ENCODE measurements around the gene CAMK2B. TPM values are rescaled to one million over a fixed set of nuclear protein-coding genes. Genes with fewer than 3 reads are reported as not detected.

Gene CAMK2B
- total RNA-seq, 2 donors from 2014 or later: 1.2 to 3.5 TPM

GRCh38 chr7:44333911-44334733 lies 8.7 kb upstream of the CAMK2B start:
- DNase-seq (ENCODE audit: low spot score): no peak
- intact Hi-C loops (cut with DNase I): no loop called here

GRCh38 chr7:44331682-44332081 lies 6.3 kb upstream of the CAMK2B start:
- no peak for DNase-seq (ENCODE audit: low spot score)
- intact Hi-C loops (cut with DNase I): no loop called here

GRCh38 chr7:44330331-44330730 lies 4.9 kb upstream of the CAMK2B start:
- intact Hi-C loops (cut with DNase I): no loop called here
- DNase-seq (ENCODE audit: low spot score): no peak

DNA sequence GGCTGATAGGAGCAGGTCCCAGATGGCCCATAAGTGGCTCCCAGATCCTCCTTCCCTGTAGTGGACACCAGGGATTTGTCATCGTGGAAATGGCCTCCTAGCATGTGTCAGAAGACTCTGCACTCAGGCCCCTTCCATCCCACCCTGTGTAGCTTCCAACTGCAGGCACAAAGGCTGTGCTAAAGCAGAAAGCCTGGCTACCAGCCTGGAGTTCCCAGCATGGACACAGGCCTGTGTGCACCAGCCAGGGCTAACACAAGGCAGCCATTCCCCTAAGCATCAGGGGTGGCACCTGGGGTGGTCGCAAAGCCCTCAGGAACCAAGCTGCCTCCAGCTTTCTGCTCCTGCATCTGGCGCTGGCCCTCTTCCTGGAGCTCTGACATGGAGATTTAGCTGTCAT lies 4.5 kb upstream of the CAMK2B start:
- no peak for DNase-seq (ENCODE audit: low spot score)
- intact Hi-C loops (cut with DNase I): no loop called here

- no peak for DNase-seq (ENCODE audit: low spot score)
- intact Hi-C loops (cut with DNase I): no loop called here
Measured at GRCh38 chr7:44329081-44329480, 3.7 kb upstream of the CAMK2B start.

- no peak for DNase-seq (ENCODE audit: low spot score)
Measured at GRCh38 chr7:44327981-44328380, 2.6 kb upstream of the CAMK2B start.

DNA sequence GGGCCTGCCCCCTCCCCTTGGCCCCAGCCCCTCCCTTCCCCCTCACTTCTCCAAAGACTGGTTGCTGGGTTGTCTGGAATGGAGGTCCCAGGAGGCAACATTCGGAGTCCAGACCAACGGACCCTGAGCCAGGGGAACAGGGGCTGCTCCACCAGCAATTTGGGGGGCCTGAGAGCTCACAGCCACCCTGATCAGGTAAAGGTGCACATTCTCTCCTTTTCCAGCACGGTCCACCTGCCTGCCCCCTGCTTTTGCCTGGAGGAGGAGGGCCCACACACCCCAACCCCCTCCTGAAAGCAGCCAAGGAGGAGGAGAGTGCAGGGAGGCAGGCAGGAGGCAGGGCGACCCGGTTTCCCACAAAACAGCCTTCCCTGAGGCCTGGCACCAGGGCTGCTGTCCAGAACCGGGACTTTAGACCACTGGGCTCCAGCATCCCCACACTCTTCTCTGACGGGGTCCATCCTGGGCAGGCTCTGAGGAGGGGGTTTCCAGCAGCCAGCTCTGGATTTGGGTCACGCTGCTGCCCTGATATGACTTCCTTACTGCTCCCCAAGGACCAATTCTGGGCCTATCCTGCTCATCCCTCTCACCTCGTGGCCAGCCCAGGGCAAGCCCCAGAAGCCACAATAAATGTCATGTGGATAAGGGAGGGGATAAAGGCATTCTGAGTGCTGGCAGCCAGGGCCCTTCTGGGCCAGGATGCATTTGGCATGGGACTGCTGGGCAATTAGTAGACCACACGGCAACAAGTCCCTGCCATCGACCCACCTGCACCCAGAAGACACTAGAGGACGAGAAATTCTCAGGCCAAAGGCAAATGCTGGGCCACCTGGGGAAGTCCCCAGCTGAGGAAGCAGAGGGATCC lies 1.1 kb upstream of the CAMK2B start:
- DNase-seq (ENCODE audit: low spot score): no peak
- intact Hi-C loops (cut with DNase I): no loop called here

More at GRCh38 chr7:44327981-44328380, 2.6 kb upstream of the CAMK2B start:
- intact Hi-C loops (cut with DNase I): no loop called here

DNA sequence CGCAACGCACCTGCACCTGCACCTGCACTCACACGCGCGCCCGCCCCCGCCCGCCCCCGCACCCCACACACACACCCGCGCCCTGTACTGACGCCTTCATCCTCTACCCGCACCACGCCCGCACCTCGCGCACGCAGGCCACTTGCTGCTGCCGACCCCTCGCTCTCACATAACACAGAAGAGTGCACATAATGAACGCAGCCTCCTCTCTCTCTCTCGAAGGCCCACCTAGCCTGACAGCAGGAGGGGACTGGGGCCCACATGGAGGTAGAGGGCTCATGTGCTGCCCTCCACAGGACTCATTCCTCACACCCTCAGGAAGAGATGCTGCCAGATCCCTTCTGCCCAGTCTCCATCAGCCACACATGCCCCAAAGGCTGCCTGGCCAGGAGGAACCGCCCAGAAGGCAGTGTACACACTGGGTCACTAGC lies 432 bp upstream of the CAMK2B start:
- intact Hi-C loops (cut with DNase I): no loop called here
- no peak for DNase-seq (ENCODE audit: low spot score)

GRCh38 chr7:44324481-44325200 lies 753 bp downstream of the CAMK2B start:
- intact Hi-C loops (cut with DNase I): no loop called here
- DNase-seq (ENCODE audit: low spot score): no peak

DNA sequence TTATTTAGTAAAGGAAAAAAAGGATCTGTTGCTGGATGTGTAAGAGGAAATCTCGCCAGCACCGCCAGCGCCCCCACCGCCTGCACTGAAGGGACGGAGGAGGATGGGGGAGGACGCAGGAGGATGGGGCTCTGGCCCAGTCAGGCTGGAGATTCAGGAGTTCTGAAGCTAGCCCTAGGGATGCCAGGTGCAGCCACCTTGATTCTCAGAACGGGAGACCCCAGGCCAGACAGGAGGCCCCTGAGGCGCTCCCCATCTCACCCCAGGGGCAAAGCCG lies 1.3 kb downstream of the CAMK2B start:
- no peak for DNase-seq (ENCODE audit: low spot score)
- intact Hi-C loops (cut with DNase I): no loop called here

DNA sequence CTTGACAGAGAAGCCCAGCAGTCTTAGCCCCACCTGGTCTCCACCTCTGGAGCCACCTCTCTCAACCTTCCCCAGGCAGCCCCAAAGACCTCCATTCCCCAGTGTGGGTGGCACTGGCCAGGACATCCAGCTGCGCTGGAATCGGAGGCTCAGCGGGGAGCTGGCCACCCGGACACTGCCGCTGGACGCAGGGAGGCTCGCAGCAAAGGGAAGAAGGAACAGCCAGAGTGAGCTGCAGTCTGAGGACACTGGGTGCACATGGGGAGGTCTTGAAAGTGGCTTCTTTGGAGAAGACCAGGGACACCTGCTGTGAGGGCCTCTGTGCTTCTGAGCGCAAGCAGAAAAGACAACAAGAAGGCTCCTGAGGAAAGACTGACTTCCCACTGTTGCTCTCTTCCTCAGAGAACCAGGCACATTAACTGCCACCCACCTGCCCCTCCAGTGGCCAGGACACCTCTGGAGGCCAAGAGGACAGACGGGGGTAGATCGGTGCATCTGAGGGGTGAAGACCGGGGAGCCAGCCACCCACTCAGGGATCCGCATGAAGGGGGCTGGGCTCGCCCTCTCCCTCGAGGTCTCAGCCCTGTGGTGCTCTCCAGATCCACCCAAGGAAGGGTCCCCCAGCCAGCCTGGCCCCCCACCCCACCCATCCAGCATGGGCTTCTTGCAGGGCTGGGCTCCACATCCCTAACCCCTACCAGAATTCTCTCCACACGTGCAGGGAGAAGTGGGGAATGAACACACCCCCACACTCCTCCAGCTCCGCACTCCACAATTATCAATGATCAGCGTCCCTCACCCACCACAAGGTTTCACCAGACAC lies 1.8 kb downstream of the CAMK2B start:
- intact Hi-C loops (cut with DNase I): no loop called here
- no peak for DNase-seq (ENCODE audit: low spot score)

- intact Hi-C loops (cut with DNase I): no loop called here
- DNase-seq (ENCODE audit: low spot score): no peak
Measured at GRCh38 chr7:44322631-44323363, 2.6 kb downstream of the CAMK2B start.

- intact Hi-C loops (cut with DNase I): no loop called here
- no peak for DNase-seq (ENCODE audit: low spot score)
Measured at GRCh38 chr7:44321796-44322195, 3.6 kb downstream of the CAMK2B start.

DNA sequence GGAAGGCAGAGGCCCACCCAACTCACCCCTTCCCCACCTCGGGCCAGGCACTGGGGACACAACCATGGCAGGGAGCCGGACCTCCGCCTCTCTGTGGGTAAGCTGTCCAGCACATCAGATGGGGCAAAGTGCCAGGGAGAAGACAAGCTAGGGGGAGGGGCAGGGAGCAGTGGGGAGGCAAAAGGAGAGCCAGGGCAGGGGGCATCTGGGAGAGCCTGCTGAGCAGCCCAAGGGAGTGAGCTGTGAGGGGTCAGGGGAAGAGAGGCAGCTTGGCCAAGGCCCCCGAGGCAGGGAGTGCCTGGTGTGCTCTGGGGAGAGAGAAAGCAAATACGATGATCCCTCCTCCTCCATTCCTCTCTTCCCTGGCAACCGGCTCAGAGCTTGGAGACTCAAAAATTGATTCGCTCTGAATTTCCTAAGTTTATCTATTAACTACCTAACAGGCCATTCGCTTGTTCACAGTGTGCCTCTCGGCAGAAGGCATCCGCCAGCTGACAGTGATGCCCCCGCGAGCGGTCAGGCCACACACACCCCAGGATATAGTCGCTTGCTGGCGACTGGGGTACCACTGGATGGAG lies 4.5 kb downstream of the CAMK2B start:
- DNase-seq (ENCODE audit: low spot score): no peak
- intact Hi-C loops (cut with DNase I): no loop called here

GRCh38 chr7:44320141-44320540 lies 5.3 kb downstream of the CAMK2B start:
- DNase-seq (ENCODE audit: low spot score): no peak
- intact Hi-C loops (cut with DNase I): no loop called here

GRCh38 chr7:44318332-44318731 lies 7.1 kb downstream of the CAMK2B start:
- no peak for DNase-seq (ENCODE audit: low spot score)
- intact Hi-C loops (cut with DNase I): no loop called here

GRCh38 chr7:44315301-44315903 lies 10.0 kb downstream of the CAMK2B start:
- no peak for DNase-seq (ENCODE audit: low spot score)
- intact Hi-C loops (cut with DNase I): no loop called here

DNA sequence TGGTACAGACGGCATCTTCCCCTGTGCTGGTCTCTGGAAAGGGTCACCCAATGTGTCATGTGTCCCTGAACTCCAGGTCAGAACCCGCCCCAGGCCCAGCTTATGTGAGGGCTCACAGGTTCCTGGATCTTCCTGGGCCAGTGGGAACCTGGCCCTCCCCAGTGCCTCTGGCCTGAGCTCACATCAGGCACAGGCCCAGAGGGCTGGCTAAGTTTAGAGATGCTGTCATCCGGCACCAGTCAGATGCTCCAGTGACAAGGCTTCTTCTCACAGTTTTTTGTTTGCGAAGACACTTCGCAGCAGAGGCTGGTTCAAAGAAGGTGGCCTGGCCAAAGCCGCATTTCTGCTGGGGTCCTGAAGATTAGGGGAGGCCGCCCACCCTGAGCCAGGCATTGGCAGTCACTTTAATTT lies 11.8 kb downstream of the CAMK2B start:
- DNase-seq (ENCODE audit: low spot score): no peak
- intact Hi-C loops (cut with DNase I): no loop called here
